Occipital lobe (tissue), 2 donors: ENCODE results near the gene NDUFA5. TPM values are rescaled to one million over a fixed set of nuclear protein-coding genes. Genes with fewer than 3 reads are reported as not detected.

ENCODE experiments used
- DNase-seq: peaks from one replicate; lab custom pipeline; 2025; lab: John Stamatoyannopoulos, UW
- total RNA-seq: library from RNA; depleted of rRNA; stranded (reverse); fragments of >200 nt; gene quantifications from one replicate; pipeline ENCODE4 v1.2.3, GENCODE V29; 2014

The NDUFA5 gene
- 154 TPM for total RNA-seq

DNA sequence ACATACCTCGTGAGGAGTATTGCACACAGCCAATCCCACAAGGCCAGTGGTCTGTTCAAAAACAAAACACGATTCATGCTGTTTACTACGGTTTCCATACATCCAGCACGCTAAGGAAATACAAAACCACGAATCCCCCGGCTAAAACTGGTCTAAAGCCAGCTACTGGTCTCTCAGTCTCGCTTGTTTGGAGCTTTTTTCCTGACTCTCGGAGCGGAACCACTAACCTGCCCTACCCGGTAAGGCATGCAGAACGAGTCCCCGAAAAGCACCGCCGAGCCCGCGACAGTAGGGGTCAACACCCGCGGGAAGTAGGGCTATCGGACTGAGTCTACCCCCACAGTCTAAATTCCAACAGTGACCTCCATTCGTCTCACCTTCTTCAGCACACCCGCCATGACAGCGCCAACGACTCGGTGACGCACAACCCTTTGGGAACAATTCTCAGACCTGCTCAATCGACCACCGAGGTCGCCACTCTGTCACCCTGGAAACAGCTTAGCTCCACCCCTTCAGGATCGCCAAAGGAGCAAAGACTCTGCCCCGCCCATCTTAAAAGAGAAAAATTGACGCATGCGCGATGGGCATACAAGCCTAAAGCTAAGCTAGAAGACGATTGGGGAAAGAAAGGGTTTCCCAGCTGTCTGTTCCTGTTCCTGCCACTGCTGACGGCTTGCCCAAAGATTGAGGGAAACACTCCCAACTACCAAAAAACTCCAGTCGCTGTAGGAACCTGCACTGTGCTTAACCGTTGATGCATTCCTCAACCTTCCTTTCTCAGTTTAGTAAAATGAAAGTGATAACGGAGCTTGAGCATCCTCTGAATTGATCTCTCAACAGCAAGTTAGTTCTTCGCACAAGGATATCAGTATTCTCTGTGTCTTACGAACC, at the start of gene NDUFA5:
Gene NDUFA5, minus strand, starts transcription at position 421 of the 891 bp plus-strand sequence. Its CDS starts 23 bp downstream, at position 398.
- peak; percentile 98 for DNase-seq

GRCh38 chr7:123604739-123605138, 47.1 kb upstream of the NDUFA5 start:
- no peak for DNase-seq

DNA sequence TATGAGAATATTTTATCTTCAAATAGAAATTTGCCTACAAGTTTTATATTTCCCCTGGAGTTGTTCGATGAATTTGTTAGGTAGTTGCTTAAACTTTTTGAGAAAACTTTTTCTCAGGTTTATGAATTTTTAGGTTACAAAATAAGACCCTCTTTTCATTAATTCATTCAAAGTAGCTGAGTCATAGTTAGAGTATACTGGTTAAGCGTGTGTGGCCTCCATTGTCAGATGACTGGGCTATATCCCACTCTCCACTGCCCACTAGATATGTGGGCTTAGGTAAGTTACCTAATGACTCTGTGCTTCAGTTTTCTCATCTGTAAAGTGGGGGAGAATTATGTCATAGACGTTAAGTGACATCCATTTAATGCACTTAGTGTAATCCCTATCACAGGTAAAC, 45.0 kb upstream of the NDUFA5 start:
- no peak for DNase-seq

GRCh38 chr7:123601530-123601929, 43.9 kb upstream of the NDUFA5 start, which contains the start of gene ASB15:
Gene ASB15, plus strand, starts transcription at chr7:123601821. Its CDS starts 12,682 bp downstream, at chr7:123614503.
- DNase-seq, result no peak

GRCh38 chr7:123600876-123601275, 43.3 kb upstream of the NDUFA5 start:
- no peak for DNase-seq

- no peak for DNase-seq
These were observed 42.1 kb upstream of the NDUFA5 start for GRCh38 chr7:123599766-123600165.

DNA sequence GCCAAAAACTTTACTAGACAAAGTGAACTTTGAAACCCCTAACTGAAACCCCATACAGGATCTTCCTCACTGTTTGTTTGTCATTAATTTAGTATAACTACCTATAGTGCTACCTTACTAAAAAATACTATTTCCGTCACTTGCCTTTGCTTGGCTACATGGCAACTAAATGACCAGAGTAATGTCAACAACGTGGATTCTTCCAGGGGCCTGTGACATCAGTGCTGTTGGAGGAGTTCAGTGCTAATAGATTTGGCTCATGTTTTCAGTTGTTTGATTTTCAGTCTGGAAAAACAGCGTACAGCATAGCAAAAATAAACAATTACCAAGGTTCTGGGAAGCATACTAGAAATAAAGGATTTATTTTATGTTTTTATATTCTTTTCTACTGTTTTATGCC, 41.0 kb upstream of the NDUFA5 start:
- DNase-seq, result no peak

DNA sequence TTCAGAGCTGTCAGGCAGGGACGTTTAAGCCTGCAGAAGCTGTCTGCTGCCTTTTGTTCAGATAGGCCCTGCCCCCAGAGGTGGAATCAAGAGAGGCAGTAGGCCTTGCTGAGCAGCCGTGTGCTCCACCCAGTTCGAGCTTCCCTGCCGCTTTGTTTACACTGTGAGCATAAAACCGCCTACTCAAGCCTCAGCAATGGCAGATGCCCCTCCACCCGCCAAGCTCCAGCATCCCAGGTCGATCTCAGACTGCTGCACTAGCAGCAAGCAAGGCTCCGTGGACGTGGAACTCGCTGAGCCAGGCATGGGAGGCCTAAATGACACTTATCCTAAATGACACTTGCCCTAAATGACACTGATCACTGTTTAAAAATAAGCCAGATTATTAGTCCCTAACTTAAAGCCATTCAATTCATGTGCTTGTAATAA, 37.2 kb upstream of the NDUFA5 start:
- no peak for DNase-seq

- DNase-seq, result no peak
These were observed 30.8 kb upstream of the NDUFA5 start for GRCh38 chr7:123588376-123588775.

DNA sequence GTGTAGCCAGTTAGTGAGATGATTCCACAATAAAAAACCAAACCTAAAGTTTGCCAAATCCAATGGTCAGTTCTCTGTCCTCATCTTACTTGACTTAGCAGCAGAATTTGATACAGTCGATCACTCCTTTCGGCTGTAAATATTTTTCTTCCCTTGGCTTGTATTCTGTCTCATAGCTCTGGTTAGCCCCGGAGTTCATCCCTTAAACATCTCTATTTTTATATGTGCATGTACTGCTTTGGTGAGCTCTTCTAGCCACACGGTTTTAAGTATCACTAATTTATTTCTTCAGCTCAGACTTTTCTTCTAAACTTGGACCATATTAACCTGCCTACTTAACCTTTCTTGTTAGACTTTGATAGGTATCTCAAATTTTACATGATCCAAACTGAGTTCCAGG, 26.2 kb upstream of the NDUFA5 start:
- DNase-seq, result no peak

DNA sequence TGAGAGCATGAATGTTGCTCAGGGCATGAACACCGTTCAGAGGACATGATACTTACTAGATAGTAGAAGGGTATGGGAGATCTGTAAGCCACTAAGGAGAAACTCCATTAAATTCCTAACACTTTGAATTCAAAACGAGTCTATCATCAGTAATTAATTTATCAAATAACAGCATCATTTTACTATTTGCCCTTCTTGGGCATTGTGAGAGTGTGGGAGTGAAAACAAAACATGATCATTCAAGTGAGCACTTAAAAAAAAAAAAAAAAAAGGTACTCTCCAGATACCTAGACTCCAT, 23.5 kb upstream of the NDUFA5 start:
- no peak for DNase-seq

GRCh38 chr7:123580406-123581161, 23.0 kb upstream of the NDUFA5 start:
- peak; percentile 7 for DNase-seq

DNA sequence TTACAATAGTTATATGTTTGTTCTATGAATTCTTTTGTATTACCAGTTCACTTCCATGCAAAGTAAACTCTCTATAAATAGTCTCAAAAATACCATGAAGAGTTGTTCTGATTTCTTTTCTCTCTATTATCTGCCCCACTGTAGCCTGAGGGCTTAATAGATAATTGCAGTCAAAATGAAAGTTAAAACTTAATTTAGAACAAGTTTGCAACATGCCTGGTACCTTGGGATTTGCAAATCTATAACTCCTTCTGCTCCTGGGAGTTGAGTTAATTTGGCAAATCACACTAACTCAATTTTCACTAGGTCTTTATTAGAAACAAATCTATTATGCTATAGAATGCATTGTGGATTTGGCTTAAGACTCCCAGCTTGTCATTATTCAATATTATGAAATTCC, 21.8 kb upstream of the NDUFA5 start:
- no peak for DNase-seq

- no peak for DNase-seq
These were observed 16.4 kb upstream of the NDUFA5 start for GRCh38 chr7:123573896-123574467.

DNA sequence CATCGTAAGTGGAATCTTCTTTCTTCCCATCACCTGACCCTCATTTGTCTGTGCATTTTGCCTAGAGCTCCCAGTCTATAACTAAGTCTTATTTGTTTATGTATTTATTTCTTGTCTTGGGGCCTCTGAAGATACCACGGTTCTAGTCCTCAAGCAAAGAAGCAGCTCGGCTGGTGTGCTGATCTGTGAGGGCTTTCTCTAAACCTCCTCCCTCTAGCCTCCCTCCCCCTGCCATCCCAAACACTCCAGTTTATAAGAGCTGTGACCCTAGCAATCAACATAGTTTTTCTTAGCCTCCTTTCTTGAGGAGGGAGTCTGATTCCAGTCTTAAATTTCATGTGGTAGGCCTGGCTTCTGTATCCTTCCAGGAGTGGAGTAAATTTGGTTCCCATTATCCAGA, 15.7 kb upstream of the NDUFA5 start:
- DNase-seq, result no peak

GRCh38 chr7:123571684-123572083, 14.1 kb upstream of the NDUFA5 start:
- no peak for DNase-seq

- no peak for DNase-seq
These were observed 13.6 kb upstream of the NDUFA5 start for GRCh38 chr7:123571187-123571586.

GRCh38 chr7:123570390-123571182, 13.0 kb upstream of the NDUFA5 start:
- no peak for DNase-seq

DNA sequence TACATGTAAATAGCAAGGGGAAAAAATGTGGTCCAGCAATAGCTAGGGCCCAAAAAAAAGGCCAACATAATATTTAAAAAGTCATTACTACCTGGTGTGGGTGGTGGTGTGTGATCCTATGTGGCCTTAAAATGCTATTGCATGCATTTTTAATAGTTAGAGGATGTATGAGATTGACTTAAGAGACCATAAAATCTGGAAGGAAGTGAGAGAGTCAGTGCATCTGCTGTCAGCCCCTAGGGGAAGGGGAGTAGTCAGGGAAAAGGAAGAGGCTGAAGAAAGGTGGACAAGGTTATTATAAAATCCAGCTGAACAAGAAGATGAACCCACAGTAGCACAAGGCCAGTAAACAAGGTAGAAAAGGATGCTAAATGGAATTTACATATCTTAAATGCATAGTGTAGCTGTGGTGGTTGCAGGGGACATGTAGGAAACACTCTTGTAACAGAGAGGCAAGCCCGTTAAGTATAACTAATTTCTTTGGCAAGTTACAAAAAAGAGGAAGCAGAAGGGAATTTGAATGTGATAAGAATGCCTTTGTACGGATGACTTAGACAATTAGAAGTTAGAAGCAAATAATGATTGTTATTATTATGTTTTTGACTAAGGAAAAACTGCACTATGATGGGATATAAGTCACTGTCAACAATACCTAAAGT, 11.9 kb upstream of the NDUFA5 start:
- no peak for DNase-seq

GRCh38 chr7:123562121-123562520, 4.5 kb upstream of the NDUFA5 start:
- no peak for DNase-seq

GRCh38 chr7:123558289-123558874, 764 bp upstream of the NDUFA5 start:
- DNase-seq, result no peak
